CD14-positive monocyte (primary cell): ENCODE measurements around the gene EDARADD. TPM values are rescaled to one million over a fixed set of nuclear protein-coding genes. Genes with fewer than 3 reads are reported as not detected.

Experiments used
- DNase-seq, 3 donors: peaks; one replicate each; pipeline ENCODE4 v3.0.0-alpha.2; 2011 to 2022
- H2AFZ ChIP-seq: 2 replicates; pipeline ENCODE4 v1.6.0; 2012; ENCODE audit warnings: mild to moderate bottlenecking, low read depth, low read length, inconsistent platforms; ENCODE audit not compliant: insufficient read depth, poor library complexity, severe bottlenecking
- H3K27ac ChIP-seq, 2 donors: 1 replicate in 1 of 2; 2 replicates in 1 of 2; pipeline ENCODE4 v1.5.1; 2012 to 2013; ENCODE audit warnings: low read length in 2 of 2, control low read depth in 1 of 2, inconsistent platforms in 1 of 2, low read depth in 1 of 2, mild to moderate bottlenecking in 1 of 2
- H3K27me3 ChIP-seq, 2 donors: one replicate each; pipeline versions ENCODE4 v1.6.0 to v1.6.1; 2011 to 2013; ENCODE audit warnings: low read length in 2 of 2; ENCODE audit not compliant: control insufficient read depth in 2 of 2, insufficient read depth in 2 of 2
- H3K36me3 ChIP-seq, 2 donors: replicated peaks in 1 of 2; 1 replicate in 1 of 2; 2 replicates in 1 of 2; pipeline versions ENCODE4 v1.5.1 to v1.6.1; 2012 to 2013; ENCODE audit warnings: low read length in 2 of 2, control low read depth in 1 of 2, inconsistent platforms in 1 of 2, mild to moderate bottlenecking in 1 of 2; ENCODE audit not compliant: insufficient read depth in 2 of 2, control insufficient read depth in 1 of 2
- H3K4me1 ChIP-seq, 2 donors: 1 replicate in 1 of 2; 2 replicates in 1 of 2; pipeline versions ENCODE4 v1.5.1 to v1.6.1; 2012 to 2013; ENCODE audit warnings: low read length in 2 of 2, control low read depth in 1 of 2, inconsistent platforms in 1 of 2, mild to moderate bottlenecking in 1 of 2, moderate library complexity in 1 of 2; ENCODE audit not compliant: insufficient read depth in 2 of 2, control insufficient read depth in 1 of 2
- H3K4me2 ChIP-seq: replicated peaks from 2 replicates; pipeline ENCODE3; 2012; ENCODE audit warnings: low read length, moderate library complexity, mild to moderate bottlenecking; ENCODE audit not compliant: poor library complexity, severe bottlenecking; ENCODE audit errors: extremely low read depth
- H3K4me3 ChIP-seq, 3 experiments: fragments of 200-600 bp in 1 of 3; sonication (generic) in 1 of 3; replicated peaks in 1 of 3; 1 replicate in 2 of 3; 2 replicates in 1 of 3; pipeline ENCODE4 v1.5.1; 2011 to 2013; ENCODE audit warnings: low read length in 3 of 3, mild to moderate bottlenecking in 3 of 3, control low read depth in 2 of 3, low read depth in 2 of 3, inconsistent platforms in 1 of 3, moderate library complexity in 1 of 3
- H3K79me2 ChIP-seq: 2 replicates; pipeline ENCODE4 v1.6.0; 2012; ENCODE audit warnings: mild to moderate bottlenecking, control low read depth, inconsistent platforms, low read length, moderate library complexity; ENCODE audit not compliant: insufficient read depth
- H3K9ac ChIP-seq: 2 replicates; pipeline ENCODE4 v1.6.0; 2017; ENCODE audit warnings: low read length, mild to moderate bottlenecking; ENCODE audit not compliant: insufficient read depth, poor library complexity, severe bottlenecking
- H3K9me3 ChIP-seq, 2 donors: replicated peaks in 1 of 2; 1 replicate in 1 of 2; 2 replicates in 1 of 2; pipeline versions ENCODE4 v1.5.1 to v1.6.1; 2012 to 2013; ENCODE audit warnings: low read length in 2 of 2, control low read depth in 1 of 2; ENCODE audit not compliant: control insufficient read depth in 1 of 2, insufficient read depth in 1 of 2
- H4K20me1 ChIP-seq: 2 replicates; pipeline ENCODE4 v1.6.0; 2012; ENCODE audit warnings: mild to moderate bottlenecking, low read length, control low read depth, moderate library complexity; ENCODE audit not compliant: insufficient read depth
- H3K27ac Mint-ChIP-seq, 7 donors: one replicate each; pipeline ENCODE4 v1.8.0; 2020; ENCODE audit warnings: mild to moderate bottlenecking in 7 of 7, mixed read lengths in 7 of 7, moderate library complexity in 6 of 7, inconsistent platforms in 2 of 7
- H3K27me3 Mint-ChIP-seq, 3 donors: one replicate each; pipeline ENCODE4 v1.8.0; 2021 to 2022; ENCODE audit warnings: low read depth in 3 of 3, mild to moderate bottlenecking in 3 of 3, mixed read lengths in 3 of 3, moderate library complexity in 3 of 3, inconsistent platforms in 1 of 3
- H3K36me3 Mint-ChIP-seq, 2 donors: one replicate each; pipeline ENCODE4 v1.8.0; 2020; ENCODE audit warnings: mixed read lengths in 2 of 2, inconsistent platforms in 1 of 2, mild to moderate bottlenecking in 1 of 2
- H3K4me1 Mint-ChIP-seq: one replicate; pipeline ENCODE4 v1.8.0; 2020; ENCODE audit warnings: mild to moderate bottlenecking, mixed read lengths
- H3K4me3 Mint-ChIP-seq, 2 donors: one replicate each; pipeline ENCODE4 v1.8.0; 2020; ENCODE audit warnings: mild to moderate bottlenecking in 2 of 2, mixed read lengths in 2 of 2, moderate library complexity in 1 of 2
- H3K9me3 Mint-ChIP-seq, 7 donors: one replicate each; pipeline ENCODE4 v1.8.0; 2020 to 2022; ENCODE audit warnings: mixed read lengths in 7 of 7, mild to moderate bottlenecking in 6 of 7, moderate library complexity in 6 of 7, inconsistent platforms in 2 of 7
- WGBS: methylation state at CpG from one replicate; pipeline ENCODE4 v1.1.5; 2013; ENCODE audit warnings: missing lambda C conversion rate; ENCODE audit not compliant: insufficient coverage; 5-methylcytosine and 5-hydroxymethylcytosine counted together
- intact Hi-C, 2 donors: fragments of 100-400 bp; cut with micrococcal nuclease; formaldehyde crosslinking; loops; one replicate each; pipeline versions ENCODE4 v1.15.0 to v1.15.1; 2023
- polyA plus RNA-seq, 3 donors: library from polyadenylated mRNA; depleted of rRNA in 1 of 3; unstranded in 2 of 3; stranded (reverse) in 1 of 3; fragments of 300-500 nt in 2 of 3; fragments of >200 nt in 1 of 3; fragmentation: Illumina TruSeq in 2 of 3; gene quantifications; 1 replicate in 2 of 3; 2 replicates in 1 of 3; pipeline ENCODE4 v1.2.3, GENCODE V29; 2012 to 2021
- TF ChIP-seq, protein P1 (sequence below): fragments of 200-600 bp; IDR thresholded peaks from one replicate; pipeline ENCODE4 v1.8.0; 2022; ENCODE audit warnings: antibody characterized with exemption, mild to moderate bottlenecking

Gene EDARADD
- polyA plus RNA-seq, 3 donors, result not detected

DNA sequence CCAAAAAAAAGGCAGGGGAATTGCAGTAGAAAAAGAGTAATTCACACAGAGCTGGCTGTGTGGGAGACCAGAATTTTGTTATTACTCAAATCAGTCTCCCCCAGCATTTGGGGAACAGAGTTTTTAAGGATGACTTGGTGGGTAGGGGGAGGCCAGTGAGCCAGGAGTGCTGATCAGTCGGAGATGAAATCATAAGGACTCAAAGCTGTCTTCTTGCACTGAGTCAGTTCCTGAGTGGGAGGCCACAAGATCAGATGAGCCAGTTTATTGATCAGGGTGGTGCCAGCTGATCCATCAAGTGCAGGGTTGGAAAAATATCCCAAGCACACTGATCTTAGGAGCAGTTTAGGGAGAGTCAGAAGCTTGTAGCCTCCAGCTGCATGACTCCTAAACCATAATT lies 23.7 kb upstream of the EDARADD start:
- Histone ChIP-seq H2AFZ (no peak overlapping the region), H3K27ac (no peak overlapping the region), H3K4me3 (no peak overlapping the region), H3K4me2 (no peak overlapping the region), H3K79me2 (no peaks in the 10 kb centered on the region), H4K20me1 (no peaks in the 10 kb centered on the region), H3K9ac (no peak overlapping the region), H3K4me1 (no peaks in the 10 kb centered on the region), H3K27me3 (no peaks in the 10 kb centered on the region), H3K9me3 (no peaks in the 10 kb centered on the region), H3K36me3 (no peaks in the 10 kb centered on the region)
- Mint-ChIP-seq H3K27me3 (peaks cover 2 to 3% (median 3%) of the 10 kb centered on the region in 3 donors), H3K36me3 (no peaks in the 10 kb centered on the region), H3K27ac (no peak overlapping the region), H3K4me1 (no peaks in the 10 kb centered on the region), H3K9me3 (peaks cover 0 to 5% (median 2%) of the 10 kb centered on the region in 7 donors), H3K4me3 (no peak overlapping the region)
- DNase-seq, result no peak
- TF ChIP-seq, protein P1, sequence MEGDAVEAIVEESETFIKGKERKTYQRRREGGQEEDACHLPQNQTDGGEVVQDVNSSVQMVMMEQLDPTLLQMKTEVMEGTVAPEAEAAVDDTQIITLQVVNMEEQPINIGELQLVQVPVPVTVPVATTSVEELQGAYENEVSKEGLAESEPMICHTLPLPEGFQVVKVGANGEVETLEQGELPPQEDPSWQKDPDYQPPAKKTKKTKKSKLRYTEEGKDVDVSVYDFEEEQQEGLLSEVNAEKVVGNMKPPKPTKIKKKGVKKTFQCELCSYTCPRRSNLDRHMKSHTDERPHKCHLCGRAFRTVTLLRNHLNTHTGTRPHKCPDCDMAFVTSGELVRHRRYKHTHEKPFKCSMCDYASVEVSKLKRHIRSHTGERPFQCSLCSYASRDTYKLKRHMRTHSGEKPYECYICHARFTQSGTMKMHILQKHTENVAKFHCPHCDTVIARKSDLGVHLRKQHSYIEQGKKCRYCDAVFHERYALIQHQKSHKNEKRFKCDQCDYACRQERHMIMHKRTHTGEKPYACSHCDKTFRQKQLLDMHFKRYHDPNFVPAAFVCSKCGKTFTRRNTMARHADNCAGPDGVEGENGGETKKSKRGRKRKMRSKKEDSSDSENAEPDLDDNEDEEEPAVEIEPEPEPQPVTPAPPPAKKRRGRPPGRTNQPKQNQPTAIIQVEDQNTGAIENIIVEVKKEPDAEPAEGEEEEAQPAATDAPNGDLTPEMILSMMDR, result no peak
- WGBS, result 71% methylated on average over 1 of the region's 1 CpG
- intact Hi-C loops, result no loop called here

- Histone ChIP-seq H3K9me3 (no peaks in the 10 kb centered on the region), H3K4me1 (no peaks in the 10 kb centered on the region), H4K20me1 (no peaks in the 10 kb centered on the region), H3K4me3 (no peak overlapping the region), H3K36me3 (no peaks in the 10 kb centered on the region), H3K79me2 (no peaks in the 10 kb centered on the region), H3K9ac (no peak overlapping the region), H3K27me3 (no peaks in the 10 kb centered on the region), H2AFZ (no peak overlapping the region), H3K4me2 (no peak overlapping the region), H3K27ac (no peak overlapping the region)
- no peaks in the 10 kb centered on the region for H3K4me1 Mint-ChIP-seq
- intact Hi-C loops, result no loop called here
- H3K9me3 Mint-ChIP-seq, result peaks cover 0 to 5% (median 2%) of the 10 kb centered on the region in 7 donors
- TF ChIP-seq, protein P1, result no peak
- H3K36me3 Mint-ChIP-seq, result no peaks in the 10 kb centered on the region
- H3K4me3 Mint-ChIP-seq, result no peak overlapping the region
- no CpG with 5 or more reads among the region's 1 CpG for WGBS
- no peak for DNase-seq
- H3K27me3 Mint-ChIP-seq, result peaks cover 2 to 3% (median 3%) of the 10 kb centered on the region in 3 donors
- no peak overlapping the region for H3K27ac Mint-ChIP-seq
These were observed 23.0 kb upstream of the EDARADD start for GRCh38 chr1:236371083-236371482.
